ENCODE measurements around the gene ADGRV1. TPM values are rescaled to one million over a fixed set of nuclear protein-coding genes. Genes with fewer than 3 reads are reported as not detected.

ADGRV1 gene
- total RNA-seq, 1 donor = 0.18 TPM

DNA sequence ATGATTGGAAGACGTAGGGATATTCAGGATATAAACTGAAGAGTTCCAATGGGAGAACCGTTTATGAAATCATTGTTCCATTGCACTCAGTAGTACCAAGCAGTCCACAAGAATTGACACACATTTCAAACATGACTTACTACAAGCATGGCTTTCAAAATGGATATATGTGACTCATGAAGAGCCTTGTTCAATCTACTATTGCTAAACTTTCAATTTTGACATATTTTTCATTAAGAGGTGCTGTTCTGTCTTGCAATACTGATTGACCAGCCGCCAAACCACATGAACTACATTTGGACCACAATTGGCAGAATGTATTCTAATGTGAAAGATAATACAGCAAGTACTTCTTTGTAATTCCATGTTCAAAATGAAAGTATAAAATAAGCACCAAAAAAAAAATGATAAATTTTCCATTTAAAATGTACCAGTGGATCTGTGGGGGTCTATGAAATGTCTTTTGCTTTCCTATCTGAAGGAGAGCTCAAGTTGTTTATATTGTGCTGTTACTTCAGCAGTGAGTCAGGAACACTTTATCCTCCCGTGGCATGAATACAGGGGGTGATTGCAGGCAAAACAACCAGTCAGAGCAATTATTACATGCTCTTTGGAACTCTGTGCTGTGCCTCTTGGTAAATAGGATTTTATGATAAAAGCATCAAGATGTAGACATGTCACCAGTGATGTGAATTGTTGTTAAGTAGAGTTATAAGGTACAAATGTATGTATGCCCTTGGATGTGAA, 458.5 kb downstream of the ADGRV1 start:
- no peak overlapping the region for H3K4me3 ChIP-seq (ENCODE audit: low read depth, low read length)
- no peak for DNase-seq (ENCODE audit: low read depth)
- TF ChIP-seq, protein P1, sequence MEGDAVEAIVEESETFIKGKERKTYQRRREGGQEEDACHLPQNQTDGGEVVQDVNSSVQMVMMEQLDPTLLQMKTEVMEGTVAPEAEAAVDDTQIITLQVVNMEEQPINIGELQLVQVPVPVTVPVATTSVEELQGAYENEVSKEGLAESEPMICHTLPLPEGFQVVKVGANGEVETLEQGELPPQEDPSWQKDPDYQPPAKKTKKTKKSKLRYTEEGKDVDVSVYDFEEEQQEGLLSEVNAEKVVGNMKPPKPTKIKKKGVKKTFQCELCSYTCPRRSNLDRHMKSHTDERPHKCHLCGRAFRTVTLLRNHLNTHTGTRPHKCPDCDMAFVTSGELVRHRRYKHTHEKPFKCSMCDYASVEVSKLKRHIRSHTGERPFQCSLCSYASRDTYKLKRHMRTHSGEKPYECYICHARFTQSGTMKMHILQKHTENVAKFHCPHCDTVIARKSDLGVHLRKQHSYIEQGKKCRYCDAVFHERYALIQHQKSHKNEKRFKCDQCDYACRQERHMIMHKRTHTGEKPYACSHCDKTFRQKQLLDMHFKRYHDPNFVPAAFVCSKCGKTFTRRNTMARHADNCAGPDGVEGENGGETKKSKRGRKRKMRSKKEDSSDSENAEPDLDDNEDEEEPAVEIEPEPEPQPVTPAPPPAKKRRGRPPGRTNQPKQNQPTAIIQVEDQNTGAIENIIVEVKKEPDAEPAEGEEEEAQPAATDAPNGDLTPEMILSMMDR (IDR thresholded peaks at IDR 0.05; ENCODE audit: insufficient read depth, low read length) = no peak

DNA sequence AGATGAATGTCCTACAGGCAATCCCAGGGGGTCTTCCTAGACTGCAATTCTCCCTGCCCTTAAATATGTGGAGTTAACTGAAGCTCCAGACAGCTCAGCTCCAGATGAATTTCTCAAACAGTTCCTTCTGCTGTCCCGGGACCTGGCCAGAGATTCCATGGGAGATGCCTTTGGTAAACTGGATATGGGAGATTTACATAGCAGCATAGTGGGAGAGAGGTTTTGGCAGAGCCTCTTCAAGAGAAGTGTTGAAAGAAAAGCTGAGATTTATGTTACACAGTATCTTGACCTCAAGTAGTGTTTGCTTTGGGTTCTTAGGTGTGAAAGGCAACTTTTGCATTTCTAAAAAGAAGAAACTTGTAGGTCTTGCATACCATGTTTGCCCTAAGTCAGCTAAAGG, 459.6 kb downstream of the ADGRV1 start:
- DNase-seq (ENCODE audit: low read depth) = no peak
- no peak overlapping the region for H3K4me3 ChIP-seq (ENCODE audit: low read depth, low read length)
- TF ChIP-seq, protein P1 (IDR thresholded peaks at IDR 0.05; ENCODE audit: insufficient read depth, low read length) = no peak

- no peak overlapping the region for H3K4me3 ChIP-seq (ENCODE audit: low read depth, low read length)
- TF ChIP-seq, protein P1 (IDR thresholded peaks at IDR 0.05; ENCODE audit: insufficient read depth, low read length) = no peak
- no peak for DNase-seq (ENCODE audit: low read depth)
Observed at GRCh38 chr5:91018712-91019371, 460.2 kb downstream of the ADGRV1 start.

DNA sequence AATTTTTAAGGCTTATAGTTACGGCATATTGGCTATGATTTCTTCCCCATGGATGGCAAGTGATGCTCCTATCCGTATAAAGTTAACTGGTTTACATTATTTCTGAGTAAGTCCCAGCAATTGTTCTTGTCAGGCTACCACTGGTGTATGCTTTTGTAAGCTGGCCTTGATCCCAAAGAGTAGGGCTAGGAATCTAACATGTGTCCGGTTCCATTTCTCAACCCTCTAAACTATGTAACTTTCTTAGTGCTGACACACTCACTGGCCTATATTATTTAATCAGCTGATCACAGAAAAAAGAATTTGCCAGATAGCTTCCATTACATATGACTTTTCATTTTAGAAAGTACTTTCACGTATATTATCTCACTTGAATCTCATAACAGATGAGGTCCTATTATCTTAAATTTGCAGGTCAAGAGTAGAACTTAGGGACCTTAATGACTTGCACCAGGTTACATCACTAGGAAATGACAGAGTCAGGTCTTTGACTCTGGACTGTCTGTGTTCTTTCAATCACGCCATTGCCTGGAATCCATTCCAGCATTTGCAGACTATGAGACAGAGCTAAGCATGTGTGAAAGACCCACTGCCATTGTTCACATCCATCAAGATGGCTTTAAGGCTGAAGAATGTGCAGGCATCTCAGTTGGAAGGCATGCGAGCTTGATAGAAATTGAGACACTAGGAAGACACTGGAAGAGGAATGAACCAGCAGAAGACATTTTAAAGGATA, 461.6 kb downstream of the ADGRV1 start:
- no peak overlapping the region for H3K4me3 ChIP-seq (ENCODE audit: low read depth, low read length)
- TF ChIP-seq, protein P1 (IDR thresholded peaks at IDR 0.05; ENCODE audit: insufficient read depth, low read length) = no peak
- DNase-seq (ENCODE audit: low read depth) = no peak

GRCh38 chr5:91022518-91022917, 463.9 kb downstream of the ADGRV1 start:
- TF ChIP-seq, protein P1 (IDR thresholded peaks at IDR 0.05; ENCODE audit: insufficient read depth, low read length) = no peak
- no peak overlapping the region for H3K4me3 ChIP-seq (ENCODE audit: low read depth, low read length)
- DNase-seq (ENCODE audit: low read depth) = no peak

GRCh38 chr5:91024206-91024605, 465.6 kb downstream of the ADGRV1 start:
- no peak for DNase-seq (ENCODE audit: low read depth)
- no peak overlapping the region for H3K4me3 ChIP-seq (ENCODE audit: low read depth, low read length)
- TF ChIP-seq, protein P1 (IDR thresholded peaks at IDR 0.05; ENCODE audit: insufficient read depth, low read length) = no peak
